Stomach (tissue), 4 donors: Measurements from ENCODE around the gene TMEM128.

Experiments
- CTCF ChIP-seq, 7 experiments: fragments of 450-650 bp in 4 of 7; fragments of 200-600 bp in 3 of 7; sonication (generic) in 3 of 7; IDR thresholded peaks; one replicate each; pipeline ENCODE4 v1.5.1; 2016 to 2019; ENCODE audit warnings: antibody characterized with exemption in 7 of 7, control low read depth in 2 of 7, mild to moderate bottlenecking in 1 of 7
- POLR2A ChIP-seq, 4 donors: fragments of 450-650 bp; IDR thresholded peaks; one replicate each; pipeline ENCODE4 v1.6.1; 2016; ENCODE audit warnings: antibody characterized with exemption in 4 of 4, control low read depth in 2 of 4, mild to moderate bottlenecking in 1 of 4, moderate library complexity in 1 of 4

- TF ChIP-seq CTCF (IDR thresholded peaks at IDR 0.05) = no peak
- TF ChIP-seq POLR2A (IDR thresholded peaks at IDR 0.05) = no peak
These were observed 21.2 kb downstream of the TMEM128 start, which contains the start of gene OTOP1 for GRCh38 chr4:4226606-4227438.
